ENCODE data around the gene RNF225. TPM values are rescaled to one million over a fixed set of nuclear protein-coding genes. Genes with fewer than 3 reads are reported as not detected.

The RNF225 gene
- total RNA-seq, 1 donor from 2014 or later, result not detected

DNA sequence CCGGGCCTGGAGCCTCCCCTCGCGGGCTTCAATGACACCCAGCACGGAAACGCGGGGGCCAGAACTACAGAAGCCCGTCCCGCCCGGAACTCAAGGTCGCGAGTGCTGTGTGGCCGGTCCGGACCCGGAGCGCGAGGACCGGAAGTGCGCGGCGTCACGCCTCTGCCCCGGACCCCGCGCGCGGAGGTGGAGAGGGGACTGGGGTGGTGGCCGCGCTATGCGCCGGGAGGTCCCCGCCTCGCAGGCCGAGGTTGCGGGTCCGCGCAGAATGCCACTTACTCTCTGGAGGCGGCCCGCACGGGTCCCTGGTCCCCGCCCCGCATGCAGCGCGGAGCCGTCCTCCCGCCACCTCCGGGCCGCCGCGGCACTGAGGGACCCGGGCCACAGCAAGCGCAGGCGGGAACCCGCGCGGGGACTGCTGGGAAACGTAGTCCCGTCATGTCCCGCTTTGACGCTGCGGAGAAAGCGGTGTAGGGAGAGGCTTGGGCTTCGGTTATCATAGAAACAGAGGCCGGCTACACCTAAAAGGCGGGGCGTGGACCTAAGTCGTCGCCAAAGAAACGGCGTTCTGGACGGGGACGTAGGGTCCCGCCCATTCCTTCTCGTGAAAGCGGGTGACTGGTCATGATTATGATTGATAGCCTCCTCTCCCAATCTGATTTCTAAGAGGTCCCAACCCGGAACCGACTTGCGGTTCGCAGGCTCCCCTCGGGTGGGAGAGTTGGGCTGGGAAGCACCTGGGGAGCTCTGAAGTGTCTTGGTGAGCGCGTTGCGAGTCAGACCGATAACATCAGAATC is 14.6 kb upstream of the RNF225 start, which contains the start of gene ZNF837:
TSS of gene ZNF837 (minus strand) at position 369 of the 798 bp plus-strand sequence. CDS start 11,698 bp downstream, outside the sequence.
- Mint-ChIP-seq H3K4me1 (ENCODE audit: unreplicated experiment) (peaks cover 15% of the 10 kb centered on the region), H3K9me3 (ENCODE audit: unreplicated experiment) (no peaks in the 10 kb centered on the region), H3K27ac (ENCODE audit: unreplicated experiment) (peak within 1 kb of the TSS; percentile 84), H3K36me3 (ENCODE audit: low read depth, unreplicated experiment) (peaks cover 8% of the 10 kb centered on the region), H3K4me3 (ENCODE audit: unreplicated experiment) (peak within 1 kb of the TSS; percentile 93), H3K27me3 (ENCODE audit: unreplicated experiment) (peaks cover 8% of the 10 kb centered on the region)
- peak; percentile 92 for DNase-seq (ENCODE audit: low spot score)
- TF ChIP-seq, protein P1, sequence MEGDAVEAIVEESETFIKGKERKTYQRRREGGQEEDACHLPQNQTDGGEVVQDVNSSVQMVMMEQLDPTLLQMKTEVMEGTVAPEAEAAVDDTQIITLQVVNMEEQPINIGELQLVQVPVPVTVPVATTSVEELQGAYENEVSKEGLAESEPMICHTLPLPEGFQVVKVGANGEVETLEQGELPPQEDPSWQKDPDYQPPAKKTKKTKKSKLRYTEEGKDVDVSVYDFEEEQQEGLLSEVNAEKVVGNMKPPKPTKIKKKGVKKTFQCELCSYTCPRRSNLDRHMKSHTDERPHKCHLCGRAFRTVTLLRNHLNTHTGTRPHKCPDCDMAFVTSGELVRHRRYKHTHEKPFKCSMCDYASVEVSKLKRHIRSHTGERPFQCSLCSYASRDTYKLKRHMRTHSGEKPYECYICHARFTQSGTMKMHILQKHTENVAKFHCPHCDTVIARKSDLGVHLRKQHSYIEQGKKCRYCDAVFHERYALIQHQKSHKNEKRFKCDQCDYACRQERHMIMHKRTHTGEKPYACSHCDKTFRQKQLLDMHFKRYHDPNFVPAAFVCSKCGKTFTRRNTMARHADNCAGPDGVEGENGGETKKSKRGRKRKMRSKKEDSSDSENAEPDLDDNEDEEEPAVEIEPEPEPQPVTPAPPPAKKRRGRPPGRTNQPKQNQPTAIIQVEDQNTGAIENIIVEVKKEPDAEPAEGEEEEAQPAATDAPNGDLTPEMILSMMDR (IDR thresholded peaks at IDR 0.05; ENCODE audit: unreplicated experiment), result no peak

- TF ChIP-seq, protein P1 (IDR thresholded peaks at IDR 0.05; ENCODE audit: unreplicated experiment), result no peak
- Mint-ChIP-seq H3K36me3 (ENCODE audit: low read depth, unreplicated experiment) (peaks cover 8% of the 10 kb centered on the region), H3K27me3 (ENCODE audit: unreplicated experiment) (peaks cover 8% of the 10 kb centered on the region), H3K4me1 (ENCODE audit: unreplicated experiment) (peaks cover 15% of the 10 kb centered on the region), H3K9me3 (ENCODE audit: unreplicated experiment) (no peaks in the 10 kb centered on the region), H3K4me3 (ENCODE audit: unreplicated experiment) (peak overlapping the region; percentile 88), H3K27ac (ENCODE audit: unreplicated experiment) (peak overlapping the region; percentile 78)
- no peak for DNase-seq (ENCODE audit: low spot score)
These were observed 13.8 kb upstream of the RNF225 start for GRCh38 chr19:58381460-58382212.

DNA sequence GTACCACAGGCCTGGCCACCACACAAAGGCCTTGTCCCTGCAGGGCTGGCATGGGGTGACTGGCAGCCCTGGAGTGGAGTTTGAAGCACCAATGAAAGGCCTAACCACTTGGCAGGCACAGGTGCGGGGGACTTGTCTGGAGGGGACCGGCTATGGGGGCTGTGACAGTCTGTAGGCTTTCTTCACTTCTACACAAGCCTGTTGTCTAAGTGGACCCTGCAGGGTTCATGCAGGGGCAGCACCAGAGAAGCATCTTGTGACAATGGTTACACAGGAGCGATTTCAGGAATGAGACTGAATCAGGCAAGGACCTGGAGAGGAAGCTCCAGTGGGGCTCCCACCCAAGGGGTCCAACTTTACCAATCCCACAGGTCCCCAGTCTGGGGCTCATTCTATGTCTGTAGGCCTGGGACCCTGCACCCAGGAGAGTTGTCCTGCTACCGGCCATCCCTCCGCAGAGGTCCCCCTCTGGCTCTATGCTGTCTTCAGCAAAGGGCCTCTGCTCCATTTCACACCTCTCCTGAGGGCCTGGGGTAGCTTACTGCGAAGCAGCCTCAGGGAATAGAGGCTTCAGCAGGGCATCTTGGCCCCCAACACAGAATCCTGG is 12.4 kb upstream of the RNF225 start:
- H3K4me1 Mint-ChIP-seq (ENCODE audit: unreplicated experiment), result peaks cover 28% of the 10 kb centered on the region
- TF ChIP-seq, protein P1 (IDR thresholded peaks at IDR 0.05; ENCODE audit: unreplicated experiment), result no peak
- H3K27ac Mint-ChIP-seq (ENCODE audit: unreplicated experiment), result no peak overlapping the region
- peaks cover 9% of the 10 kb centered on the region for H3K27me3 Mint-ChIP-seq (ENCODE audit: unreplicated experiment)
- H3K36me3 Mint-ChIP-seq (ENCODE audit: low read depth, unreplicated experiment), result peaks cover 16% of the 10 kb centered on the region
- no peaks in the 10 kb centered on the region for H3K9me3 Mint-ChIP-seq (ENCODE audit: unreplicated experiment)
- H3K4me3 Mint-ChIP-seq (ENCODE audit: unreplicated experiment), result no peak overlapping the region
- no peak for DNase-seq (ENCODE audit: low spot score)

DNA sequence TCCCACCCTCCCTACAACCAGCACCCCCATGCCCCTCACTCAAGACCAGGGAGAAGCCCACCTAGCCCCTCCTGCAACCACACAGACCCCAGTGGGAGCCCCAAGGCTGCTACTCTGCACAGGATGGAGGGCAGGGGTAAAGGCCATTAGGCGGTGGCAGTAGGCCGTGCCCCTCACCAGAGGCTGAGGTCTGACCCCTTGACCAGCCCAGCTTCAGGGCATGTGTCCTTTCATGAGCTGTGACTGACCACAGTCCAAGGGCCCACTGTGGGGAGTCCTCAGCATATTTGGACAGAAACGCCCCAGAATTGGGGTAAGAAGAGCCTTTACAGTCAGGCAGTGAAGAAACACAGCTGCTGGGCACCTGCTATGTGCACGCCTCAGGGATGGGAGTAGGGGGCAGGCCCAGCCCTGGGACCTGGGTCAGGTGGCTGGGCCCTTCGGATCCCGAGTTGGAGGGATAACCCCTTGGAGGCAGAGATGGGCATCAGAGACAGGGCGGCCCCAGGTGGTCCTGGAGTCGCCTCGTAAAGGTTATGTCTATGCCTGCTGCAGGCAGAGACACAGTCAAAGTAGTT is 10.1 kb upstream of the RNF225 start:
- H3K4me3 Mint-ChIP-seq (ENCODE audit: unreplicated experiment), result peak overlapping the region; percentile 97
- peak overlapping the region; percentile 24 for H3K27ac Mint-ChIP-seq (ENCODE audit: unreplicated experiment)
- no peak for DNase-seq (ENCODE audit: low spot score)

More for the DNA sequence above, 10.1 kb upstream of the RNF225 start:
- H3K36me3 Mint-ChIP-seq (ENCODE audit: low read depth, unreplicated experiment), result peaks cover 18% of the 10 kb centered on the region
- H3K4me1 Mint-ChIP-seq (ENCODE audit: unreplicated experiment), result peaks cover 20% of the 10 kb centered on the region
- H3K9me3 Mint-ChIP-seq (ENCODE audit: unreplicated experiment), result no peaks in the 10 kb centered on the region
- peaks cover 6% of the 10 kb centered on the region for H3K27me3 Mint-ChIP-seq (ENCODE audit: unreplicated experiment)
- TF ChIP-seq, protein P1 (IDR thresholded peaks at IDR 0.05; ENCODE audit: unreplicated experiment), result no peak

Data from endothelial cell (in vitro differentiated cells).